H9 (cell line): Measurements from ENCODE around the gene ZNF786. TPM values are rescaled to one million over a fixed set of nuclear protein-coding genes. Genes with fewer than 3 reads are reported as not detected.

Experiments
- DNase-seq: peaks from one replicate; pipeline ENCODE4 v3.0.0-alpha.2; 2017
- H2AFZ ChIP-seq: one replicate; pipeline ENCODE4 v1.6.1; 2013; ENCODE audit warnings: mild to moderate bottlenecking, low read length, control low read depth, moderate library complexity
- H2AK5ac ChIP-seq: 2 replicates; pipeline ENCODE4 v1.6.1; 2013; ENCODE audit warnings: low read length, control low read depth, mixed read lengths; ENCODE audit not compliant: insufficient read length
- H2BK120ac ChIP-seq: one replicate; pipeline ENCODE4 v1.6.1; 2013; ENCODE audit warnings: low read depth, mild to moderate bottlenecking, low read length, control low read depth, inconsistent platforms; ENCODE audit not compliant: poor library complexity, severe bottlenecking
- H2BK12ac ChIP-seq: 2 replicates; pipeline ENCODE4 v1.6.1; 2013; ENCODE audit warnings: low read length, control low read depth, mixed read lengths, low read depth; ENCODE audit not compliant: insufficient read length
- H2BK15ac ChIP-seq: 2 replicates; pipeline ENCODE4 v1.6.1; 2013; ENCODE audit warnings: low read depth, low read length, control low read depth
- H2BK20ac ChIP-seq: one replicate; pipeline ENCODE4 v1.6.1; 2013; ENCODE audit warnings: low read depth, mild to moderate bottlenecking, low read length, control low read depth, inconsistent platforms; ENCODE audit not compliant: poor library complexity, severe bottlenecking
- H2BK5ac ChIP-seq: 2 replicates; pipeline ENCODE4 v1.6.1; 2013; ENCODE audit warnings: low read length, control low read depth, mixed read lengths; ENCODE audit not compliant: insufficient read length
- H3K14ac ChIP-seq: 2 replicates; pipeline ENCODE4 v1.6.1; 2013; ENCODE audit warnings: low read length, control low read depth; ENCODE audit not compliant: insufficient read depth
- H3K18ac ChIP-seq: 2 replicates; pipeline ENCODE4 v1.6.1; 2013; ENCODE audit warnings: low read depth, mild to moderate bottlenecking, mixed read lengths, low read length, control low read depth; ENCODE audit not compliant: insufficient read length
- H3K23ac ChIP-seq: 2 replicates; pipeline ENCODE4 v1.6.1; 2013; ENCODE audit warnings: low read length, control low read depth, mixed read lengths, low read depth; ENCODE audit not compliant: insufficient read length
- H3K23me2 ChIP-seq: 2 replicates; pipeline ENCODE4 v1.6.1; 2013; ENCODE audit warnings: low read depth, mild to moderate bottlenecking, mixed read lengths, low read length, control low read depth; ENCODE audit not compliant: insufficient read length, poor library complexity, severe bottlenecking
- H3K27ac ChIP-seq: 2 replicates; pipeline ENCODE4 v1.5.1; 2013; ENCODE audit warnings: low read length, control low read depth, mixed read lengths, low read depth; ENCODE audit not compliant: insufficient read length
- H3K27me3 ChIP-seq: 2 replicates; pipeline ENCODE4 v1.6.1; 2013; ENCODE audit warnings: low read length, control low read depth, inconsistent platforms; ENCODE audit not compliant: insufficient read depth
- H3K4ac ChIP-seq: 2 replicates; pipeline ENCODE4 v1.6.1; 2013; ENCODE audit warnings: low read depth, mild to moderate bottlenecking, control low read depth, inconsistent platforms, low read length, moderate library complexity
- H3K4me1 ChIP-seq: 2 replicates; pipeline ENCODE4 v1.6.1; 2013; ENCODE audit warnings: low read length, control low read depth, inconsistent platforms; ENCODE audit not compliant: insufficient read depth
- H3K4me2 ChIP-seq: 2 replicates; pipeline ENCODE4 v1.6.1; 2013; ENCODE audit warnings: low read length, control low read depth, mixed read lengths; ENCODE audit not compliant: insufficient read length, insufficient read depth
- H3K56ac ChIP-seq: 2 replicates; pipeline ENCODE4 v1.6.1; 2013; ENCODE audit warnings: low read depth, mild to moderate bottlenecking, mixed read lengths, low read length, control low read depth; ENCODE audit not compliant: insufficient read length
- H3K79me1 ChIP-seq: 2 replicates; pipeline ENCODE4 v1.6.1; 2013; ENCODE audit warnings: low read depth, mild to moderate bottlenecking, moderate library complexity, low read length, control low read depth, inconsistent platforms; ENCODE audit not compliant: insufficient read depth, poor library complexity, severe bottlenecking
- H3K79me2 ChIP-seq: 2 replicates; pipeline ENCODE4 v1.6.1; 2013; ENCODE audit warnings: low read length, control low read depth, inconsistent platforms; ENCODE audit not compliant: insufficient read depth
- H3K9ac ChIP-seq: 2 replicates; pipeline ENCODE4 v1.6.1; 2013; ENCODE audit warnings: low read length, control low read depth, mixed read lengths; ENCODE audit not compliant: insufficient read length; ENCODE audit errors: extremely low read depth
- H3K9me3 ChIP-seq: one replicate; pipeline ENCODE4 v1.6.1; 2013; ENCODE audit warnings: low read depth, low read length, inconsistent platforms; ENCODE audit not compliant: control insufficient read depth
- H3T11ph ChIP-seq: one replicate; pipeline ENCODE4 v1.6.1; 2013; ENCODE audit warnings: mild to moderate bottlenecking, low read length, control low read depth, inconsistent platforms
- H4K20me1 ChIP-seq: one replicate; pipeline ENCODE4 v1.6.1; 2013; ENCODE audit not compliant: control insufficient read depth, insufficient read length, insufficient read depth
- H4K5ac ChIP-seq: 2 replicates; pipeline ENCODE4 v1.6.1; 2013; ENCODE audit warnings: low read depth, mild to moderate bottlenecking, mixed read lengths, low read length, control low read depth; ENCODE audit not compliant: insufficient read length
- H4K8ac ChIP-seq: replicated peaks from 2 replicates; pipeline ENCODE4 v1.6.1; 2013; ENCODE audit warnings: low read length, control low read depth, mixed read lengths, low read depth; ENCODE audit not compliant: insufficient read length
- H4K91ac ChIP-seq: 2 replicates; pipeline ENCODE4 v1.6.1; 2013; ENCODE audit warnings: low read depth, mild to moderate bottlenecking, moderate library complexity, mixed read lengths, low read length, control low read depth; ENCODE audit not compliant: insufficient read length
- H3K27ac Mint-ChIP-seq, 3 experiments: 2 replicates in 2 of 3; 3 replicates in 1 of 3; pipeline ENCODE4 v1.8.0; 2020 to 2021; ENCODE audit warnings: mixed read lengths in 3 of 3, mild to moderate bottlenecking in 1 of 3, moderate library complexity in 1 of 3
- H3K27me3 Mint-ChIP-seq: 2 replicates; pipeline ENCODE4 v1.8.0; 2021; ENCODE audit warnings: low read depth, mild to moderate bottlenecking, moderate library complexity, mixed read lengths
- H3K36me3 Mint-ChIP-seq, 3 experiments: 2 replicates in 2 of 3; 3 replicates in 1 of 3; pipeline ENCODE4 v1.8.0; 2020 to 2021; ENCODE audit warnings: low read depth in 3 of 3, mixed read lengths in 3 of 3; ENCODE audit not compliant: insufficient read depth in 1 of 3
- H3K4me1 Mint-ChIP-seq, 2 experiments: 2 replicates each; pipeline ENCODE4 v1.8.0; 2020; ENCODE audit warnings: mixed read lengths in 2 of 2
- H3K4me3 Mint-ChIP-seq, 2 experiments: 2 replicates in 1 of 2; 3 replicates in 1 of 2; pipeline ENCODE4 v1.8.0; 2020 to 2021; ENCODE audit warnings: mild to moderate bottlenecking in 2 of 2, mixed read lengths in 2 of 2, moderate library complexity in 1 of 2
- H3K9me3 Mint-ChIP-seq, 2 experiments: 2 replicates in 1 of 2; 3 replicates in 1 of 2; pipeline ENCODE4 v1.8.0; 2020; ENCODE audit warnings: mild to moderate bottlenecking in 2 of 2, mixed read lengths in 2 of 2, moderate library complexity in 1 of 2
- CTCF ChIP-seq: fragments of 200-600 bp; sonication (generic); conservative IDR thresholded peaks from 3 replicates; pipeline ENCODE4 v1.8.0; 2021; ENCODE audit warnings: antibody characterized with exemption, mild to moderate bottlenecking
- WGBS: extraction: QIAGEN DNeasy Blood & Tissue Kit; methylation state at CpG from one replicate; pipeline ENCODE4 v1.1.7; 2013; ENCODE audit warnings: missing lambda C conversion rate, low lambda C conversion rate, mixed read lengths; ENCODE audit not compliant: insufficient read length; ENCODE audit errors: extremely low coverage; 5-methylcytosine and 5-hydroxymethylcytosine counted together
- total RNA-seq: library from RNA; stranded (reverse); gene quantifications from 2 replicates; pipeline ENCODE4 v1.2.1, GENCODE V29; 2021

The ZNF786 gene
- total RNA-seq, 1 experiment from 2014 or later = 25.1 TPM

GRCh38 chr7:149130572-149131198 is 40.2 kb upstream of the ZNF786 start:
- H3K4me1 ChIP-seq = no peaks in the 10 kb centered on the region; the same call in 1 of the 2 replicates
- DNase-seq = no peak
- H2BK12ac ChIP-seq = no peak overlapping the region
- H3K23me2 ChIP-seq = peaks cover 6% of the 10 kb centered on the region
- H3K23ac ChIP-seq = no peak overlapping the region
- no peak overlapping the region for H2BK120ac ChIP-seq
- H3K56ac ChIP-seq = no peak overlapping the region
- Mint-ChIP-seq H3K4me1 (peaks cover 14 to 18% of the 10 kb centered on the region in 2 experiments), H3K27ac (no peak overlapping the region), H3K4me3 (peak overlapping the region in 1 of 2 experiments; percentile 6; a peak in 1 of 5 replicates), H3K9me3 (peaks cover 12 to 16% of the 10 kb centered on the region in 2 experiments), H3K27me3 (no peaks in the 10 kb centered on the region), H3K36me3 (peaks cover 29 to 44% (median 36%) of the 10 kb centered on the region in 3 experiments)
- no peak overlapping the region for H4K8ac ChIP-seq
- no peak overlapping the region for H3K27ac ChIP-seq
- H3K27me3 ChIP-seq = no peaks in the 10 kb centered on the region
- WGBS = no CpG with 5 or more reads among the region's 5 CpGs
- no peak overlapping the region for H4K91ac ChIP-seq
- no peak overlapping the region for H2AFZ ChIP-seq
- no peak overlapping the region for H2BK15ac ChIP-seq
- no peak overlapping the region for H3K4ac ChIP-seq
- H3K79me1 ChIP-seq = no peaks in the 10 kb centered on the region
- H3K9ac ChIP-seq = no peak overlapping the region
- TF ChIP-seq CTCF = no peak
- no peak overlapping the region for H2BK20ac ChIP-seq
- H2AK5ac ChIP-seq = no peak overlapping the region
- H3K79me2 ChIP-seq = peaks cover 1% of the 10 kb centered on the region; the same call in 1 of the 2 replicates
- no peak overlapping the region for H3K18ac ChIP-seq
- H3K4me2 ChIP-seq = no peak overlapping the region
- no peak overlapping the region for H3T11ph ChIP-seq
- no peak overlapping the region for H3K14ac ChIP-seq
- peaks cover 16% of the 10 kb centered on the region for H3K9me3 ChIP-seq
- H4K5ac ChIP-seq = no peak overlapping the region
- no peaks in the 10 kb centered on the region for H4K20me1 ChIP-seq
- H2BK5ac ChIP-seq = no peak overlapping the region
